NCI-H460 (cell line): ENCODE measurements around the gene CRIP2. TPM values are rescaled to one million over a fixed set of nuclear protein-coding genes. Genes with fewer than 3 reads are reported as not detected.

ENCODE experiments used
- DNase-seq: peaks from one replicate; pipeline ENCODE4 v3.0.0-alpha.2; 2016; ENCODE audit warnings: low read depth; ENCODE audit errors: extremely low read depth
- total RNA-seq: library from RNA; depleted of rRNA; stranded (reverse); fragments of >200 nt; shearing (Covaris generic); gene quantifications from 2 replicates; pipeline ENCODE4 v1.2.3, GENCODE V29; 2014

CRIP2 gene
- total RNA-seq, 1 experiment from 2014 or later: 13.6 TPM

GRCh38 chr14:105442834-105443233, 31.8 kb upstream of the CRIP2 start:
- DNase-seq: no peak

- DNase-seq: no peak
Measured at GRCh38 chr14:105444859-105445258, 29.8 kb upstream of the CRIP2 start.

GRCh38 chr14:105445290-105445689, 29.3 kb upstream of the CRIP2 start:
- DNase-seq: no peak

GRCh38 chr14:105445901-105446845, 28.4 kb upstream of the CRIP2 start:
- DNase-seq: no peak

- no peak for DNase-seq
Measured at GRCh38 chr14:105446971-105447370, 27.6 kb upstream of the CRIP2 start.

- no peak for DNase-seq
Measured at GRCh38 chr14:105447651-105448640, 26.7 kb upstream of the CRIP2 start.

GRCh38 chr14:105448706-105449111, 25.9 kb upstream of the CRIP2 start:
- peak; percentile 54 for DNase-seq

- no peak for DNase-seq
Measured at GRCh38 chr14:105449276-105450122, 25.1 kb upstream of the CRIP2 start.

GRCh38 chr14:105450123-105450505, 24.5 kb upstream of the CRIP2 start:
- no peak for DNase-seq

GRCh38 chr14:105450864-105451720, 23.5 kb upstream of the CRIP2 start:
- no peak for DNase-seq

GRCh38 chr14:105452963-105453362, 21.7 kb upstream of the CRIP2 start:
- DNase-seq: no peak

- no peak for DNase-seq
Measured at GRCh38 chr14:105453847-105454246, 20.8 kb upstream of the CRIP2 start.

GRCh38 chr14:105455086-105455640, 19.5 kb upstream of the CRIP2 start:
- no peak for DNase-seq

- DNase-seq: no peak
Measured at GRCh38 chr14:105455766-105456660, 18.6 kb upstream of the CRIP2 start.

GRCh38 chr14:105456736-105457617, 17.6 kb upstream of the CRIP2 start:
- DNase-seq: no peak

- no peak for DNase-seq
Measured at GRCh38 chr14:105458010-105458409, 16.6 kb upstream of the CRIP2 start.

- no peak for DNase-seq
Measured at GRCh38 chr14:105458571-105458970, 16.1 kb upstream of the CRIP2 start.
